Activated CD8-positive, alpha-beta memory T cell treated with anti-CD3 and anti-CD28 coated beads, Interleukin-2, amount 50 U/mL, for 48 hours (primary cell): ENCODE results near the gene MDM1.

Source experiments
- DNase-seq: peaks from one replicate; pipeline ENCODE4 v3.0.0-alpha.2; 2020

The MDM1 gene

DNA sequence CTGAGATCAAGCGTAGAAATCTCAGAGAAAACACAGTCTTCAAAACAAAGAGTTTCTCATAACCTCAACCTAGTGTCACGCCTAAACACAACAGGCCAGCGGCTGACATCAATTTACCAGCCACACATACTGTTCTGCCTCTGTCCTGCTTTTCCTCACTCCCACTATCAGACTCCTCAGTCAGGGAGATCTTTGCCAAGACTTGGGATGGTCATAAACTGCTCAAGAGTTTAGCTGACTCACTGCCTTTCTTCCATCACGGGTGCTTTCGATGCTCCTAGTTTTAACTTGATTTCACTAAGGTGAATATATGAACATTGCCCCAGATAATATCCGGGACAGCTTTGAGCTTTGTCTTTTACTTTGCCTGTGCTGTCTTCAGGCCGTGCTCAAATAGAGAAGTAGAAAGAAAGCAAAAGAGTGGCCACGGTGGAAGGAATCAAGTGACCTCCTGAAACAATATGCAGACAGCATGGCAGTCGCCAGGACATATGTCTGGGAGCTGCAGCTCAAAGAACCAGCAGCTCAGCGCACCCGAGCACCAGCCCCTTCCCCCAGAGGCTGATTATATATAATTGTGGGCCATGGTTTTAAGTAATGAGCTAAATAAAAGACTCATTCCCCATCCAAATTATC, 12.1 kb downstream of the MDM1 start:
- no peak for DNase-seq

GRCh38 chr12:68317047-68317667, 15.0 kb downstream of the MDM1 start:
- no peak for DNase-seq

- no peak for DNase-seq
These were observed 21.8 kb downstream of the MDM1 start for GRCh38 chr12:68310370-68310769.

DNA sequence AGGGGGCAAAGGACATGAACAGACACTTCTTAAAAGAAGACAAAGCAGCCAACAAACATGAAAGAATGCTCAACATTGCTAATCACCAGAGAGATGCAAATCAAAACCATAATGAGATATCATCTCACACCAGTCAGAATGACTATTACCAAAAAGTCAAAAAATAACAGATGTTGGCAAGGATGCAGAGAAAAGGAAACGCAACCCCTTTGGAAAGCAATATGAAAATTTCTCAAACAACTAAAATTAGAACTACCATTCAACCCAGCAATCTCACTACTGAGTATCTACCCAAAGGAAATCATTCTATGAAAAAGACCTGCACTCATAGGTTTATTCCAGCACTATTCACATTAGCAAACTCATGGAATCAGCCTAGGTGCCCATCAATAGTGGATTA, 25.6 kb downstream of the MDM1 start:
- DNase-seq, result no peak

DNA sequence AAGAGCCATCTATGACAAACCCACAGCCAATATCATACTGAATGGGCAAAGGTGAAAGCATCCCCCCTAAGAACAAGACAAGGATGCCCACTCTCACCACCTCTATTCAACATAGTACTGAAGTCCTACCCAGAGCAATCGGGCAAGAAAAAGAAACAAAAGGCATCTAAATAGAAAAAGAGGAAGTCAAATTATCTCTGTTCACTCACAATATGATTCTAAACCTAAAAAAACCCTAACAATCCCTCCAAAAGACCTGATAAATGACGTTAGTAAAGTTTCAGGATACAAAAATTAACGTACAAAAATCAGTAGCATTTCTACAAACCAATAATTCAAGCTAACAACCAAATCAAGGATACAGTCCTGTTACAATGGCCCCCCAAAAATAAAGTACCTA, 26.9 kb downstream of the MDM1 start:
- DNase-seq, result no peak

GRCh38 chr12:68304626-68305025, 27.5 kb downstream of the MDM1 start:
- DNase-seq, result no peak

- DNase-seq, result no peak
These were observed 28.3 kb downstream of the MDM1 start for GRCh38 chr12:68303850-68304249.

DNA sequence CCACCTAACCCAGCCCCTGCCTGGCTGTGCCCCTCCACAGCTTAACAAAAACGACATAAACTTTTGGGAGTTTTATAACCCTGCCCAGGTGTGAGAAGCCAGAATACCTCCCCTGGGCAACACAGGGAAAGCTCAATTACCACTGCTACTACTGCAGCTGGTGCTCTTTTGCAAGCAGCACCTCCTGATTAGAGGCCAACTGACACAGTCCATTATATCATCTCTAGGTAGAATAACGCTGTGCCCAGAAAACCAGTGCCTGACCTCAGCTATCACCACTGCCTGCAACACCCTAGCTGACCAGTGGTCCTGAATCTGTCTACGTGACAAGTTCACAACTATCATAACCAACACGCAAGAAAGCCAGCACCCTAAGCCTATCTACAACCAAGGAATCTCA, 34.2 kb downstream of the MDM1 start:
- DNase-seq, result no peak

- no peak for DNase-seq
These were observed 37.9 kb downstream of the MDM1 start for GRCh38 chr12:68294251-68294650.

GRCh38 chr12:68293347-68293746, 38.8 kb downstream of the MDM1 start:
- DNase-seq, result no peak

DNA sequence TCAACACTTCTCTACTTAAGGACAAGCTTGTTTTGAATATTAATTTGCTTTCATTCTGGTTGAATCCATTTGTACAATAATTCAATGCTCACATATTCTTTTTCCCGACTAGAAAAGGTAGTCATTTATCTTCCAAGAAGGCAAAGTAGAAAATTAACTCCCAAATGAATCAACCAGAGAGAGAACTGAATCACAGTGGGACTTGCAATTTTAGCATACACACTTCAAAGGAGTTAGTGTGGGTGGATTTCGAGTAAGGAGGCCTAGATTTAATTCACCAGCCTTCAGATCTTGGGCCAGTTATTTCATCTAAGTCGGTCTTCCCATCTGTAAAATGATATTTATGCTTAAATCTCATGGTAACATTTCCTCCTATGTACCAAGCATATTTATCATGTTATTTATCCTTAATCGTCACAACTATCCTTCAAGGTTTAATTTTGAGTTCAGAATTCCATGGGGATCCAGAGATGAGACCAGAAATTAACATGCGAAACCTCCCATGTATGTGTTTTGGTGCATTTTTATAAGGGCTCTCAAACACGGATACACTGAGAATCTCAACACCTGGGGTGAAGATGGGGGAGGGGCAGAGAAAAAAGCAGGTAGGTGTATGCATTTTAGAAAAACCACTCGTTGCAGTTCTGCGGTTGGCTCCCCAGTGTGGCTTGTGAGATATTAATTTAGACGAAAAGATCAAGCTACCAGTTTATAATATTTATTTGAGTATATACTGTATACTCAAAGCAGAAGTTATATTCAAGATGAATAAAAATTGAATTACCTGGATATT, 39.8 kb downstream of the MDM1 start:
- no peak for DNase-seq

DNA sequence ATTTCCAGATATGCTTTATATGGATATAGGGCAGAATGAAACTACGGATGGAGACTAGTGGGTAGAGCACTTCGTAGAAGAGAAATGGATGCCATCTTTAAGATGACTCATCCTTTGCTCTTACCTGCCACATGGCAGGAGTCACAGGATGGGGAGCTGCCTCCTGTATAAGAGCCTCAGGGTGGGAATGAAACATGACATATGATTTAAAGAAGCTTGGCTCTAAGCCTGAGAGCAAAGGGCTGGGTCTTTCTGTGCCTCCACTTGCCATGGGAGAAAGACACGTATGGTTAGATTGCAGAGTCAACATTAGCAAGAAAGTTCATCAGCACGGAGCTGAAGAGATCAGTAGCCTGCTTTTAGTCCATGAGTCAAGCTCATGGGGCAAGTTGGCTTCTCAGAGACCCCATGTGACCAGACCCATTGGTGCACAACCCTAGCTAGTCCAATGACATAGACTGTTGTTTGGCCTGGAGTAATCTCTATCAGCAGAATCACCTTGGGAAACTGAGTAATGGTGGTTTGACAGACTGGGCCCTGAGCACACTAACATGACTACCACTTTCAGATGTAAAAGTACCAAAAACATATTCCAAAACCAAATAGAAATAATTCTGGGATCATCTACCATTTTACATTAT, 40.6 kb downstream of the MDM1 start:
- DNase-seq, result no peak

DNA sequence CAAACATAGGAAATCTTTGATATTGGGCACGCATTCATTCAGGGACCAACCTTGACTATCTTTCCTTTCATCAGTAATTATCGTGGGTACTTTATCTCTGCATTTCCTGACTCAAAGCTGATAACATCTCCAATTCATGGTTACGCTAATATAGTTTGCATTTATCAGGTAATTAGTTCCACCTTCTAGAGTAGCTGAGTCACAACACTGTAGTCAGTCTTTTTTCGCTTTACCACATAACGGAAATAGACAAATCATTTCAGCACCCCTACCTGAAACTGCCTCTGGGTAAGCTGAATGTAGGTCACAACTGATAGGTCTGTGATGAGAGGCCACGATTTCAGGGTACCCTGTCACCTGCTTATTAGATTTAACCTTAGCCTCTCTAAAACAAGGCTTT, 42.0 kb downstream of the MDM1 start:
- no peak for DNase-seq

DNA sequence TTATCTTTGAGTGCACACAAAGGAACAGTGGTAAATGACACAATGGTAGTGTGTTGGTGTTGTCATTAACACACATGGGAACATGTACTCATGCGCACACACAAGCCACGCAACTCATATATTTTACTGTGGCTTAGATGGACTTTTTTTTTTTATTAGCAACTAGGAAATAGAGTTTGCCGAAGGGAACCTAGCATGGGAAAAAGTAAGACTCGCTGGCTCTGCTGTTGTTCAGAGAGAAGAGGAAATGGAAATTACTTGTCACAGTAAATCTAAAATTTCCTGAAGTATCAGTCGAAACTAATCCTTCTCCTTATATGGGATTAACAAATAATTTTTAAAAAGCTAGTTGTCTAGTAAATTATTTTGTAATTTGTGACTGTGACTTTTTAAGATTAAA, 45.1 kb downstream of the MDM1 start:
- DNase-seq, result no peak

GRCh38 chr12:68286396-68286795, 45.8 kb downstream of the MDM1 start:
- DNase-seq, result no peak

DNA sequence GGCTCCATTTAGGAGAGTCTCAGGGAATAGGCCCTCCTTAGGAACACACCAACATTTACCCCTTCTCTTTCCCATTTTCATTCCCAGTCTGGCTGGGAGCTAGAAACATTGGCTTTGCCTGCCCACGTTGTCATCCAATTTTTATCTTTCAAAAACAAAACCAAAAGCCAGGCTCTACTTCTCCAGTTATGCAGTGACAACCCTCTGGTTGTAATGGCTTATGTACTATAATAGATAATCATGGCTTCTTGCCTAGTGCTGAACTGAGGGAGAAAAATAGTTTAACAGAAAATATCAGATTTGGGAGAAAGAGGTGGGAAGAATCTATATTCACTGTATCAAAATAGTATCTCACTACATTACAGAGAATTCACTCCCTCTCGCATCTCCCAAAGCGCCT, 46.6 kb downstream of the MDM1 start:
- DNase-seq, result no peak

- no peak for DNase-seq
These were observed 50.7 kb downstream of the MDM1 start for GRCh38 chr12:68281322-68282077.

GRCh38 chr12:68280240-68280639, 51.9 kb downstream of the MDM1 start:
- DNase-seq, result no peak

DNA sequence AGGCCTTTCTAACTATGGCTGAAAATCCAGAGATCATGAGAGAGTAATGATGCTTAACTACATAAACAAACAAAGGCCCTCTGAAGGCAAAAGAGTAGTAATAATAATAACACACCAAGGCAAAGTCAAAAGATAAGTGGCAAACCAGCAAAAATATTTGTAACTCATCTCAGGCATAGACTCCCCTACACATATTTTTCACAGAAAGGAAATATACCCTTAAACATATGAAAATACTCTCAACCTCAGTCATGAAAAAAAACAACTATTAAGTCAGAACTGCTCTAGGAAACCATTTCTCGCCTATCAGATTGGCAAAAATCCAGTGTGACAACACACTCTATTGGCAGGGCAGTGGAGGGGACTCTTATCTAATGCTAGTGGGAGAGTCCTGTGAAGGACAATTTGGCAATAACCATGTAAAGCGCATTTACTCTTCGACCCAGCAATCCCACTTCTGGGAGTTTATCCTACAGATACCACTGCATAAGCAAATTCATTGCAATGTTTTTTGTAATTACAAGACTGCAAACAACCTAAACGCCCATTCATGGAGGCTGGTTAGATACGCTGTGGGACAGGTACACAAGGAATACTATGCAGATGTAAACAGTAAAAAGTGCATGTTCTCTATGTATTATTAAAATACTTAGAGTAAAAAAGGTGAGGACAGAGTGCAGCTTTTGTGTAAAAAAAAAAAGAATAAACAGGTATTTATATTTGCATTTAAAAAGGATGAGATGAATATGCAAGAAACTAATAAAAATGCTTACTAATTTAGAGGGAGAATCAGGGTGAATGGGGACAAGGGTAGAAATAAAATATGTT, 52.7 kb downstream of the MDM1 start:
- DNase-seq, result no peak

DNA sequence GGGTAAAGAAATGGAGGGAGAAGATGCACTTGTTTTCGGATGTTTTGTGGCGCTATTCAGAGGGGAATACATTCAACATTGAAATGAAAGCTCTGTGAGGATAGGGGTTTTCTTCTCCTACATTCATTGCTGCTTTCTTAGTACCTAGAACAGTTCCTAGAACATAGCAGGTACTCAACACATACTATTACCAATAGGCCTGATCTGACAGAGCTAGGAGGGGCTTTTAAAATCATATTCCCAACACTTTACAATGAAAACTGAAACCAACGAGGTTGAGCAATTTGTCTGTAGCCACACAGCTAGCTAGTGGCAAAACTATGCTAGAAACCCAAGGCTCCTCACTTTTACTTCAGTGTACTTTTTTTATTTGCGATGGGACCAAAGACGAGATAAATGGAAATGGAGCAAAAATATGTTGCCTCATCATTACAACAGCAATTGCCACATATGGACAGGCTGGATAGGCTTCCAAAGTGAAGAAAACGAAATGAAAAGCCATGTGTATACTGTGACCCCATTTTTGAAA, 55.7 kb downstream of the MDM1 start:
- DNase-seq, result no peak

DNA sequence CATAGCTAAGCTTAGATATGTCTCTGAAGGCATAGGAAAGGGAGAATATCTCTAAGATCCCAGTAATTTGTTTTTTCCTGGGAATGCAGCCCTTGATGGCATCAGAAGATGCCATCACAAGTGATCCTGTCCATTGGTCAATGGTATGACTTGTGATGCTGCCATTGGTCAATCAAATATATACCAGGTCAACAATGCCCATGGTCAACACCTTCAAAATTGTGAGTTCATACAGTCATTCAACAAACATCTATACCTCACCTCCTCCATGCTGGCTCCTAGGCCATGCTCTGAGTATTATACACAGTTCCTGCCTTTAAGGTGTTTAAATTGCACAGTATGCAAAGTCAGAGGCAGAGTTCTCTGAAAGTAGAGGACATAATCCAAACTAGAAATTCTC, 59.4 kb downstream of the MDM1 start:
- no peak for DNase-seq

DNA sequence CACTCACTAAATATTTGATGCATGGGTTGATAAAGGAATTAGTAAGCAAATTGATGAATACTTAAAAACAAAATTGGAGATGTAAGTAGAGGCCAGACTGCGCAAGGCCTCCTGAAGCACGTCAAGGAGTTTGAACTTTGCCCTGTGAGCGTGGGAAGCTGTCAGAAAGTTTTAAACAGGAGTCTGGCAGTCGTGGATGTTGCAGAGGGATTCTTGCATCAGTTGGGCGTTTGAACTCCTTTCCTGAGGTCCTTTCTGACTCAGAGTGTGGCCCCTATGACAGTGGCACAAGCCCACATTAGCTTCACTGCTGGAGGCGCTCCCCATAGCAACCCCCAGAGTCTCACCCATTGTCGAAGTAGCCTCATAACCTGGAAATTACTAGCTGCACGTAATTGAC, 60.8 kb downstream of the MDM1 start:
- DNase-seq, result no peak
